ENCODE results near the gene SLC25A24.

DNA sequence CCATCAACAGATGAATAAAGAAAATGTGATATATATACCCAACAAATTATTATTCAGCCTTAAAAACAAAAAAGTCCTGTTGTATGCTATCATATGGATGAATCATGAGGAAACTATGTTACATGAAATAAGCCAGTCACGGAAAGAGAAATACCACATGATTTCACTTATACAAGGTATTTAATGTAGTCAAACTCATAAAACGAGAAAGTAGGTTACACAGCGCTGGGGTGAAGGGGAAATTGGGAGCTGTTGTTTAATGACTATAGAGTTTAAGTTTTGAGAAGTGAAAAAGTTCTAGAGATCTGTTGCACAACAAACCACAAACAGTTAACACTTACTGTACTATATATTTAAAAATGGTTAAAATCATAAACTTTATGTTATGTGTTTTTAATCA lies 58.5 kb downstream of the SLC25A24 start:
- no peak for TF ChIP-seq POLR2A (IDR thresholded peaks at IDR 0.05; ENCODE audit: low read length)
- no peak for TF ChIP-seq GATA1 (IDR thresholded peaks at IDR 0.05; ENCODE audit: low read depth, low read length)

Measured in erythroblast (primary cell).